Mesodermal cell (in vitro differentiated cells): Measurements from ENCODE around the gene SGMS1.
"Not testable (repeated sequence)": the region's sequence is repeated elsewhere in the genome, so short reads cannot be mapped to it uniquely, and the experiment has no call there.

ENCODE experiments used
- H3K27ac ChIP-seq: 2 replicates; pipeline ENCODE4 v1.7.0; 2013; ENCODE audit warnings: mild to moderate bottlenecking, low read depth, low read length, moderate library complexity; ENCODE audit not compliant: severe bottlenecking
- H3K36me3 ChIP-seq: 2 replicates; pipeline ENCODE4 v1.7.1; 2013; ENCODE audit warnings: mild to moderate bottlenecking, low read length, moderate library complexity; ENCODE audit not compliant: control insufficient read depth, insufficient read depth
- H3K4me1 ChIP-seq: one replicate; pipeline ENCODE4 v1.7.1; 2013; ENCODE audit warnings: mild to moderate bottlenecking, low read length; ENCODE audit not compliant: insufficient read depth, control insufficient read depth, poor library complexity, severe bottlenecking
- H3K4me3 ChIP-seq: 2 replicates; pipeline ENCODE4 v1.7.0; 2013; ENCODE audit warnings: low read length, control low read depth, mild to moderate bottlenecking; ENCODE audit not compliant: insufficient read depth, poor library complexity, severe bottlenecking; ENCODE audit errors: extremely low read depth
- H3K9me3 ChIP-seq: 2 replicates; pipeline ENCODE4 v1.7.1; 2013; ENCODE audit warnings: mild to moderate bottlenecking, low read length, moderate library complexity; ENCODE audit not compliant: control insufficient read depth
- WGBS, 2 experiments: methylation state at CpG; one replicate each; pipeline ENCODE4 v1.1.5; 2013; ENCODE audit warnings: missing lambda C conversion rate in 2 of 2; ENCODE audit not compliant: insufficient coverage in 2 of 2; 5-methylcytosine and 5-hydroxymethylcytosine counted together

SGMS1 gene

GRCh38 chr10:50280049-50280841, 343.5 kb downstream of the SGMS1 start:
- Histone ChIP-seq H3K4me3 (no peak overlapping the region), H3K4me1 (no peaks in the 10 kb centered on the region), H3K27ac (no peak overlapping the region), H3K9me3 (no peaks in the 10 kb centered on the region), H3K36me3 (no peaks in the 10 kb centered on the region)
- 83 to 89% methylated on average over 2 to 3 of the region's 5 CpGs for WGBS, 2 experiments

- 65% methylated on average over 4 of the region's 5 CpGs for WGBS, 2 experiments
- Histone ChIP-seq H3K27ac (no peak overlapping the region), H3K9me3 (no peaks in the 10 kb centered on the region), H3K4me3 (no peak overlapping the region), H3K36me3 (no peaks in the 10 kb centered on the region), H3K4me1 (no peaks in the 10 kb centered on the region)
Measured at GRCh38 chr10:50279489-50279888, 344.3 kb downstream of the SGMS1 start.

GRCh38 chr10:50275650-50276235, 348.0 kb downstream of the SGMS1 start:
- Histone ChIP-seq H3K9me3 (no peaks in the 10 kb centered on the region), H3K4me1 (no peaks in the 10 kb centered on the region), H3K27ac (no peak overlapping the region), H3K36me3 (no peaks in the 10 kb centered on the region), H3K4me3 (no peak overlapping the region)
- whole genome bisulfite sequencing, 2 experiments, result 0 to 60% methylated on average over 1 of the region's 3 CpGs

GRCh38 chr10:50272531-50272930, 351.2 kb downstream of the SGMS1 start:
- Histone ChIP-seq H3K27ac (no peak overlapping the region), H3K36me3 (no peaks in the 10 kb centered on the region), H3K4me1 (no peaks in the 10 kb centered on the region), H3K4me3 (no peak overlapping the region), H3K9me3 (no peaks in the 10 kb centered on the region)
- 83 to 91% methylated on average over 7 of the region's 7 CpGs for WGBS, 2 experiments

- Histone ChIP-seq H3K4me3 (no peak overlapping the region), H3K27ac (no peak overlapping the region), H3K36me3 (no peaks in the 10 kb centered on the region), H3K4me1 (no peaks in the 10 kb centered on the region), H3K9me3 (no peaks in the 10 kb centered on the region)
- WGBS, 2 experiments, result 91 to 92% methylated on average over 1 of the region's 3 CpGs
Measured at GRCh38 chr10:50271564-50272250, 352.0 kb downstream of the SGMS1 start.

GRCh38 chr10:50267877-50268276, 355.9 kb downstream of the SGMS1 start:
- H3K4me1 ChIP-seq, H3K27ac ChIP-seq, H3K9me3 ChIP-seq, H3K4me3 ChIP-seq, H3K36me3 ChIP-seq: not testable (repeated sequence)
- WGBS, 2 experiments, result no CpG with 5 or more reads among the region's 3 CpGs

GRCh38 chr10:50262625-50263024, 361.1 kb downstream of the SGMS1 start:
- not testable (repeated sequence) for H3K4me1 ChIP-seq

GRCh38 chr10:50260791-50261281, 362.9 kb downstream of the SGMS1 start:
- no peaks in the 10 kb centered on the region for H3K36me3 ChIP-seq
- WGBS, 2 experiments, result 67% methylated on average over 1 of the region's 2 CpGs; no CpG with 5 or more reads in 1 of the 2 experiments
- H3K9me3 ChIP-seq, result no peaks in the 10 kb centered on the region
- no peak overlapping the region for H3K27ac ChIP-seq
- no peak overlapping the region for H3K4me3 ChIP-seq
- no peaks in the 10 kb centered on the region for H3K4me1 ChIP-seq

More at GRCh38 chr10:50262625-50263024, 361.1 kb downstream of the SGMS1 start:
- WGBS, 2 experiments, result 88% methylated on average over 9 of the region's 10 CpGs
- H3K36me3 ChIP-seq, H3K4me3 ChIP-seq, H3K27ac ChIP-seq, H3K9me3 ChIP-seq: not testable (repeated sequence)
